NCI-H2171 (cell line): ENCODE results near the gene ZNF516.
"Not testable (repeated sequence)": the region's sequence is repeated elsewhere in the genome, so short reads cannot be mapped to it uniquely, and the experiment has no call there.

Experiments used
- DNase-seq: peaks from one replicate; lab custom pipeline; 2025; lab: John Stamatoyannopoulos, UW

The ZNF516 gene

DNA sequence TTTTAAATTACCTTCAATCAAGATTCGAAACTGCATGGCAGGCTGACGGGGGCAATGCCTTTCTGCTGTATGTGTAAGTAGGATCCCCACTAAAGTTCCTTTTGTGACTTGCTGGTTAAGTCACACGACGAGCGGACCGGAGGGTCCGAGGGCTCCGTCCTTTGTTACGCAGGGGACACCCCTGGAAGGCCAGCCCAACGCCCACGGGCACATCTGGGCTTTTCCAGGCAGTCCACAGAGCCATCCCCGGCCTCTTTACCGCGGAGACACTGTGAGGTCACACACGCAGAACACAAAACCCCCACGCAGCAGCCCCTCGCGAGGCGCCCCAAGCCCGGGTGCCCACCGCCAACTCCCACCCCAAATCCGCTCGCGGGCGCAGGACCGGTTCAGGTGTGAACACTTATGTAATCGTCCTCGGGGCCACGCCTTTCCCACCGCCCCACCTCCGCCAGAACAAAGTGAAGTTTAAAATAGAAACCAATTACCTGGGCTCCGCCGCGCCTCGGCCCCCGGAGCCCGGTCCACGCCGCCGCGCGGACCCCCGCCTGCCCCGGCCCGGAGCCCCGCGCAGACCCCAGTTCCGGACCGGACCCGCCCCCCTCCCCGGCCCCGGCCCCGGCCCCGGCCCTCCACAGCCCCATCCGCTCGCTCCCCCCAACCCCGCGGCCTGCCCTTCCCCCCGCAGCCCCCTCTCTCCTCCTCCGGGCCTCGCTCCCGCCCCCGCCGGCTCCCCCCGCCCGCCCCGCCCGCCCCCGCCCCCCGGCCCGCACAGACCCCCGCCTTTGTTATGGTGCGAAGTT, 4.2 kb downstream of the ZNF516 start:
- DNase-seq: peak; percentile 12

DNA sequence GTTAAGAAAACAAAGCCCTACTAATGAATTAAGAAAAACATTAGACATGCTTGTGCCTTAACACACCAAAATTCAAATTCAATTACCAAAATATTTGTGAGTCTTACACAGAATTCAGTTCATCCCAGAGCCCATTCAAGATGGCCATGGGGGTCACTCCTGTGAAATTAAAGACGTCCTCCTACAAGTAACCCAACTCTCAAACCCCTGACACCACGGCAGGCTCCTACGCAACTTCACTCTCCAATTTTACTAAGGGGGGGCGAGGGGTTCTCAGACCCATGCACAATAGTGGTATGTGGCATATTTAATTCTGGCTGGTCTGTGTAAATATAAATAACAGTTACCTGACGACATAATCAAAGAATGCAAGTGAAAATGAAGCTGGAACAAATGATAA, 5.0 kb downstream of the ZNF516 start:
- DNase-seq: no peak

DNA sequence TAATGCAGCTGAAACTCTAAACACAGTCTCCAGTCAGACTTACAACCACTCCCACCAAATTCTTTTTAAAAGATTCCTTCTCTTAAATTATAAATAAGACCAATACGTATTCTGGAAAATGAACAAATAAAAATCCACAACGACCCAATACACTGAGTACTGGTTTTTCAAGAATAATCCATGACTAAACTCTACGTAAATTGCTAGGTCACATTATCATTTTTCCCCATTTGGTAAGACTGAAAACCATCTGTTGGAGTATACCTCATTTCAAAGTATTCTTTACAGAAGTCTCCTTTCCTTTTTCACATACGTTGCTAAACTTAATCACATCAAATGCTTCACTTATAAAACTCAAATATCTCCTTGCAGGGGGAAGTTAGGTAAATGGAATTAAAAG, 6.0 kb downstream of the ZNF516 start:
- DNase-seq: no peak

DNA sequence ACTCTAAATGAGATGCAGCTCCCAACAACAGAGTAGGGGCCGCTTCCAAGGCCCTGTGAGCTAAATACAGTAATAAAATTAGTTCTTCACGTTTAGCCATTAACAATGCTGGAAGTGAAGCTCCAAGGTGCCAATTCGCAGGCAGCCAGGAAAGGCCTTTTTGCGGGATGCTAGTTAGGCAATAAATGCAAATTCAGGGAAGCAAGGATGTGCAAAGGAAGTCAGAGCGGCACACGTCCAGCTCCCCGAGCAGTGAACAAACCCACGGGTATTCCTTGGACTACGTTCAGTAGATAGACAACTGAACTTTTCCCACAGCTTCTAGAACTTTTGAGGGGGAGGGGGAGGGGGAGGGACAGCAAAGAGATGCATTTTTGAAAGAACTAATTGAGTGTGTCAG, 6.9 kb downstream of the ZNF516 start:
- DNase-seq: no peak

DNA sequence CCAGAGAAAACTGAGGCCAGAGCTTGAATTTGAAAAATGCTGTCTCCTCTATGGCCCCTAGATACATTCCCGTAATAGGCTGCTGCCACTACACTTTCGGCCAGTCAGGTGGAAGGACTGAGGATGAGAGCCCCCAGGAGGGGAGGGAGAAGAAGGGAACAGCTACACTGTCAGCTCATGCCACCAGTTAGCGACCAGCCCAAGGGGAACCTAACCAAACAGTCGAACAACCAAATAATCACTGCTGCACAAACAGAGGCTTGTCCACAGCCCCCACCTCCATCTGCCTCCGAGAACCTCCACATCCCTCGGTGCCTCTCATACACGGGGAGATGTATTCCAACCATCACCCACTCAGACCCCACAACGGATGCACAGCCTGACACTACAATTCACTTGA, 7.3 kb downstream of the ZNF516 start:
- DNase-seq: no peak

DNA sequence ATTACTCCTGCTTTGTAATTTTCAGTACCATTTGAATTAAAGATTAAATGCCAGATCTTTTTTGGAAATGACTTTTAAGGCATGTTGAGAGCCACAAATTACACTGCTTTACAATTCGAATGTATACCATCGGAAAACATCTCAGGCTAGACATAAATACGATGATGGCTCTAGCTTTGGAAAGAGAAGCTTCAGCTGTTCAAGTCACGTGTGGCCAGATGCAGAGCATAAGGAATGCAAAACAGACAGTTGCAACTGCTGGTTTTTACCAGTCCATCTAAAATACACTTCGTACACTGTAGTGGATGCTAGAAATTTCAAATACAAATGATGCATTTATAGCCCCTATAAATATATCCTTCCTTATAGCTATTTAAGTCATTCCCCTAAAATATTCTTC, 8.0 kb downstream of the ZNF516 start:
- DNase-seq: no peak

DNA sequence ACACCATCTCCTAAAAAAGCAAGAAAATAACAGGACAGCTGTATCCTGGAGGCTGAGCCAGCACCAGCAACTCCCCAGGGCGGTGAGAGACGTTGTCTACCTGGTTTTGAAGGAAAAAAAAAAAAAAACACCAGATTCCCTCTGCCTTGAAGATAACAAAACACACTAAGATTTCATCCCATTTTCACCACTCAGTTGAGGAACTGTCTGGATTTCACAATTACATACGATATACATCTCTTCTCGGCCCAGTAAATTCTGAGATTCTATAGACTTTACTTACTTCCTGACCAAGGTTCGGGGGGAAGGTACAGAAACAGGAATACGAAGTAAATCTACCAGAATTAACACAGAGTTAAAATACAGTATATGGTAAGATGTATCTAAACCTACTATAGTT, 8.5 kb downstream of the ZNF516 start:
- peak; percentile 50 for DNase-seq

DNA sequence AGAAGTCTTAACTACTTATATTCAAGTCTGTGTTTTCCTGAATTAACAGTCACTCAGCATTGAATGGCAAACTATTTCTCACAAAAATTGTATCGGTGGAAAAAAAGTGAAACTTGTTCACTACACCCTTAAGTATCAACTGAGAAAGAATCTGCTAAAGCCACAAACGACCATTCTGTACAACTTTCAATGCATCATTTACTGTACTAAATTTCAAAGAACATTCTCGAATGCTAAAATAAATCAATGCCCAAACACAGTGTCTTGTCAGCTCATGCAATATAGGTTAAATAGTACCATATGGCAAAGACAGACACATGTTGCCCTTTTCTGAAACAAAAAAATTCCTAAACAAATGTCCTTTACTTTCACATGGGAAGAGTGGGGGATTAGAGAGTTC, 9.0 kb downstream of the ZNF516 start:
- no peak for DNase-seq

DNA sequence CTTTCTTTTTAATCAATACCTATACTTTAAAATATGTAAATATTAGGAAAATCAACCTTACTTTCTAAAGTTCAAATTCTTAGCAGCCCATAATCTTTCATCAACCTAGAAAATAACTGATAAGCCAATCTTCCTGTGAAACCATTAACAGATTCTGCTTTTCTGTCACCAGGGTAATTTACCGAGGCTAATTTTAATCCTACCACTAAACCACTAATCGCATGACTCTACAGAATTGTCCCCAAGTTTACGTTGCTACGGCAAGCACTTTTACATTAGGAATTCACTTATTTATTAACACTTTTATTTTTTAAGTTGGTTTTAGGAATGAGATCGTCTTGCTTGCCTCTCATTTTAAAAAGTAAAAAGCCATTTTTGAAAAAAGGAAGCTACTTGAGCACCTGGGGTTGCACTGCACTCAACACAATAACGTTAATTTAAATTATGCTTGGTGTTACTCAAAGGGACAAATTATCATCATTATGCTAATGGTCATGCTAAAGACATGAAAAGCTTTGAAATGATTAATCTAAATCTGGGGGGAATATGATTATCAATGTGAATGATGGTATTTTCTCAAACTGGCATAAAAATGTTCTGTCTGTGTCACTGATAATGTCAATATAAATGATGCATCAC, 10.2 kb downstream of the ZNF516 start:
- DNase-seq: no peak

DNA sequence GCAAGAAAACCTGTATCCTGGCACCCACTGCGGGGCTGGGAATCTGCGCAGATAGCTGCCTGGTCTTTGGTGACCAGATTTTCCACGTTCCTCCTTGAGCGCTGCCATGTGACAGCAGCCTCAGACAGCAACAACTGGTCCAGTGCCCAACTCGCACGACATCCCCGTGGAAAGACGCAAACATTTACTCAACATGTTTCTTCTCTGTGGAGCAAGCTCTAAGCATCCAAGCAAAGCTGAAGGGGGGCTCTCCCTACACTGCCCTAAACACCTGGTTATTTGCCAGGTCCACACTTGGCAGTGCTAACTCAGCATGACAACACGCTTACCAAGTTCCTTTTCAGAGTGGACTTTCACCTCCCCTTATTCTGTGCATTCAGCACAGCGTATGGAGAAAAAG, 11.3 kb downstream of the ZNF516 start:
- DNase-seq: no peak

DNA sequence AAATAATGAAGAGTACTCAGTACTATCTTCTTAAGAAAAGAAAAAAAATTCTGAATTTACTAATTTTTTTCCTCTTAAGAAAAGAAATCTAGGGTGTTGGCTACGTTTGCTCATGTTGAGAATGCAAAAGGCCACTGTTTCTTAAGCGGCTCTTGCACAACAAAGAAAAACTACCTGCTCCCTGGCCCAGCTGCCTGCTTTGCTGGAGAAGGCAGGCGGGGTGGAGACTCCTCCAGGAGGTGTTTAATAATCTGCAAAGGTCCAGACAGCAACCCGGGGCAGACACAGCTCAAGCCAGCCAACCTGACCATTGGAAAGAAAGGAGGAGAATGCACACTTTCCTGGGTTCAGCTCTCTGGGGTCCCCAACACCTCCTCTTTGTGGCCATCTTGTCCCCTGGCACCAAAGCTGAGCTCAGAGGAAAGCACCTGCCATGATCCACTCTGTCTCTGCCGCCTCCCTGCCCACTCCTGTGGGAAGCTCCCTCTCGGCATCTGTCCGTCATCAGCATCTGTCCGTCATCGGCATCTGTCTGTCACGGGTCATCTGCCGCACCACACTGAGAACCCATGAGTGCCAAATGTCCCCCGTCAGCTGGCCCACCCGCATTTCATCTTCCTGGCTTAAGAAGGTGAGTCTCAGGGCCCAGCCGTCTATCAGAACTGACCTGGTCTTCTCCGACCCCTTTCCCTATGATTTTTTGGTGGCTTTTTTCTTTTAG, 11.9 kb downstream of the ZNF516 start:
- DNase-seq: no peak

DNA sequence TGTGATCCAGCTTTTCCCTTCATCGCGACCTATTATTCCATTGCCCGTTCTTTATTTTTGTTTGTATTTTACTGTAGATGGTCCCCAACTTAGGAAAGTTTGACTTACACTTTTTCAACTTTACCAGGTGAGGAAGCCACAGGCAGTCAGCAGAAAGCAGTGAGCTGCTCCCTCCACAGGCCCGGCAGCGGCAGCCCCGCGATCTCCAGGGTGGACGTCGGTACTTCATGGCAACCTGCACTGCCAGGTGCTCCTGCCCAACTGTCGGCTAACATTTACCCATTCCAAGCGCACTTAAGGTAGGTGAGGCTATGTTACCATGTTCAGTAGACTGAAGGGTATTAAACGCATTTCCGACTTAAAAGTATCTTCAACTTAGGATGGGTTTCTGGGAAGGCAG, 12.8 kb downstream of the ZNF516 start:
- no peak for DNase-seq

DNA sequence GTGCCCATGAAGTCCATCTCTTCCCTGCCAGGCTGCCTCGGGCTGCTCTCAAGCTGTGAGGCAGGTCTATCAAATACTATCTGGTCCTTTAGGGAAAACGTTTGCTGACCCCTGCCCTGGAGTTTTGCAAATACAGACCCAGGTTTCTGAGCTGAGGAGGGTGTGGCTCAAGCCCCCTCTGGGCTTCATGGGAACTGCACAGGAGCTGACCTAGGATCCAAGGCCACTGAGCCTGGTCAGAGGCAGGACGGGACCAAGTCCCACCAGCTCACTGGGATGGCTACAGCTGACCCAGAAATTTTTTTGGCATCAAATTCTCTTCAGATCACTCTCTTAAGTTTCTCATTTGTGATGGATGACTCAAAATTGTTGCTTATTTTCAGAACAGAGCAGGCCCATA, 14.1 kb downstream of the ZNF516 start:
- no peak for DNase-seq

DNA sequence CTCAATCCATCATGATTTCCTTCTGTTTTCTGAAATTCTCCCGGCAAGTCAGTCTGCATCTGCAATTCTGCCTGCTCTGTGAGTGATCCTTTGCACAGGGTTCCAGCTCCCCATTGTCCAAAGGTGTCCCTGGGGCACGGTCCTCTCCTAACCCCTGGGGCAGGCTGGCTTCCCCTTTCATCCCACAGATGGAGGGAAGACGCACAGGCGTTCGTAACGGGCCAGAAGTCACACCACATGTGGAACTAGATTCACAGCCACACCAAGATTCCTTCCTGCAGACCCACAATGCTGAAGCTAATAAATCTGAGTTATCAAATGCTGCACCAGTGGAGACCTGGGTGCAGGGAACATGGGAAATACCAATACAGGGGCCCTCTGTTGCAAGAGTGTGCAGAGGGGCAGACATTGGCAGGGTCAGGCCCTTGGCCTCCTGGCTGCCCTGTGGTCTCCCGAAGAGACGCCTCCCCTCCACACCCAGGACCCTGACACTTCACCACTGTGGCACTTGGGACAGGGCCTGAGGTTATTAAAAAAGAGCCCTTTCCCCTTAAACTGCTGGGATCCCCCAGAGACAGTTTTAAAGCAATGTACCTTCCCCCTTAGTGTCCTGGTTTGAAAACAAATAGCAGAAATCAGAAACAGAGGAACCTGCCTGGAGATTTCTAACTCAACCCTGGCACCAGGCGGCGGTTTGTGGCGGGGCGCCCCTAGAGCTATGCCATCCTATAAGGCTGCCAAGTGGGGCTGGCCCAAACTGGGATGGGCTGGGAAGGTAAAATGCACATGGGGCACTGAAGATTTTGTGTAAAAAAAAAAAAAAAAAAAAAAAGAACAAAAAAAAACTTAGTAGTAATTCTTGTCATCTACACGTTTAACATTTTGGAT, 15.4 kb downstream of the ZNF516 start:
- no peak for DNase-seq

DNA sequence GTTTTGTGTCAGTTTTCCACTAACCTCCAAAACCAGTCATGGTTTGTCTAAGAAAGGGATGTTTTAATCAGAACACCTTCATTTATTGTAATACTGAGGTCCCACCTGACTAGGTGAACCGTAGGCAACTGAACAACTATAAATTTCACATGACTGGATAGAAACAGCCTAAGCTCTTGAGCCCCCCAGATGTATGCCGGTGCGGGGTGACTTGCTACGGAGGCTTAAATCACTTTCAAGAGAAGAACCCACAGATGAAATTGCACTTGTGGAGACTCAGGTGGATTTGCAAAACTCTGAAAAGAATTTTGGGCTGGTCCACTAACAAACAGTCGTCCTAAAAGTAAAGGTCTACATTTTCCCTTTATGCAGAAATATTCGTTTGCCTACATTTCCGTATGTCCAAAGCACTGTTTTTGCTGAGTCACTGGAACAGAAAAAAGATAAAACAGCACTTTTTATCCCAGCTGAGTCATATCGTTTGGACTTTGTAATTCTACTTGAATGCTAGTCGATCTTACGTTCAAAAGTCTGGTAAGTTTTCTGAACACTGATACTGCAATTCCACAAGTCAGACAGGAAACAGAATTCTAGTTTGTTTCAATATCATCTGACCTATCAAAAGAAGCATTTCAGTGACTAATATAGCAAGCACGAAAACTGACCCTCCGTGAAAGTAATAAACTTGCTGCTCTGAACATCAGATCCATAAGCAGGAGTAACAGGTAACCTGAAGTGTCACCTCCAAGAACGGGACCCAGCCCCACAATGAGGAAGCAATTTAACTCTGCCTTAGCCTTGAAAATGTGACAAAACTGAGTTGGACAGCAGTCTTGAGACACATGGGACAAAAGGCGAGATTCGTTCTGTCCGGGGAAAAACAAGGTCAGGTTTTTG, 18.1 kb downstream of the ZNF516 start:
- DNase-seq: no peak

DNA sequence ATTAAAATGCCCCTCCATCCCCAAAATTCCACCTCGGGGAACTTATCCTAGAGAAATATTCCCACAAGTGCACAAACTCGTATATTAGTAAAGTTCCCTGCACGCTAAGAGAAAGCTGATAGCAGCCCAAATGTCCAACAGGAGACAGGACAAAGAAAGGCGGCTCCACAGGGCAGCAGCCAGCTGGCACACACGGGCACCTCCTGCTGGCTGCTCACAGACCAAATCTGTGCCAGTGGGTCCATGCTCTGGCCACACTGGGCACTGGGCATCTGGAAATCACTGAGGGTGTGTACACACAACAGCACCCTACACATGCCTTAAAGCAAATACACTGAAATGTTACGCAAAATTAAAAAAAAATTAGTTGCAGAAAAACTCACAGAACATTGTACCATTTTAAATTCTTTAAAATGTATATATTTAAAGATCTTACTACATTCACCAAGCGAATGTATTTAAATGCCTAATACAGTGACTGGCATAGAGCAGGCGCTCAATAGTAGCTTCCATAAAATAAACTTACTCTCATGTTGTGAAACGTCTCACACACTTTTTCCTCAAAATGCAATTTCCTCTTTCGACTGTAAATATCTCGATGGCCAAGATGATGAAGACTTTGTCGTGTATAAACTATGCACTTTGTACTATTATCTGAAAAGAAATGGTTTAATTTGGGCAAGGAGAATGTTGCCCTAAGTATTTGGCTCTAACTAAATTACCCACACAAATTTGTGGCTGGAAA, 19.4 kb downstream of the ZNF516 start:
- no peak for DNase-seq

DNA sequence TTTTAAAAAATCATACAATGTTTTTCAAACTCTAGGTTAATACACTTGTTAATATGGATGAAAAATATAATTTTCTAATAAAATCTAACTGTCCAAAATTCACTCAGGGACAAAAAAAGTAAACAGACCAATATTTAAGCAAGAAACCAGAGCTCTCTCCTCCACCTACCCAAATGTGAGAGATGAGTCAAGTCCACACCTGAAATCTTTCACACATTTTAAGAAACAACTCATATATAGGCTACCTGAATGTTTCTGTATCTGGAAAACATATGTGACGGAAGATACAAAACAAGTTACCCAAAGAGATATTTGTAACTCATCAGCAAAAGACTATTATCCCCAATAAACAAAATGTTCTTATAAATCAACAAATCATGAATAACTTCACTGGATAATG, 20.2 kb downstream of the ZNF516 start:
- DNase-seq: no peak

DNA sequence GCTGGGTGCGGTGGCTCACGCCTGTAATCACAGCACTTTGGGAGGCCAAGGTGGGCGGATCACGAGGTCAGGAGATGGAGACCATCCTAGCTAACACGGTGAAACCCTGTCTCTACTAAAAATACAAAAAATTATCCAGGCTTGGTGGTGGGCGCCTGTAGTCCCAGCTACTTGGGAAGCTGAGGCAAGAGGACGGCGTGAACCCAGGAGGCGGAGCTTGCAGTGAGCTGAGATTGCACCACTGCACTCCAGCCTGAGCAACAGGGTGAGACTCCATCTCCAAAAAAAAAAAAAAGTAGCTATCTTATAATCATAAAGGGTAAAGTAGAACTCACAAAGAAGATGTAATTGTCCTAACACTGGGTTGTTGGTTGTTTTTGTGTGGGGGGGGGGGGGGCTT, 21.5 kb downstream of the ZNF516 start:
- not testable (repeated sequence) for DNase-seq

DNA sequence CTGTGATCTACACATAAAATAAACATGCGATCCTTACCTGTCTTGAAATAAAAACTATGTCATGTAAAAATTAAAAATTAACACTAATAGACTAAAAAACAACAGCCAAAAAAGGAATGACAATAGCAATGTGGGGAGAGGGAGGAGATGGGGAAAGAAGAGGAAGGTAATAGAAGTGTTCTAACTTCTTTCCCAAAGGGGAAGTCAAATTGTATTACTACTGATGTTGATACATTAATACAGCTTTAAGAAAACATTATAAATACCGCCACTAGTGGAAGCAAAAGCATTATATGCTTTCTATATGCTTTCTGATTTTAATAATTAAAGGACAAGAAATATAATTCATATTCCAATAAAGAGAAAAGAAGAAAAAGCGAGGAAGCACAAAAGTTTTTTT, 22.2 kb downstream of the ZNF516 start:
- no peak for DNase-seq

DNA sequence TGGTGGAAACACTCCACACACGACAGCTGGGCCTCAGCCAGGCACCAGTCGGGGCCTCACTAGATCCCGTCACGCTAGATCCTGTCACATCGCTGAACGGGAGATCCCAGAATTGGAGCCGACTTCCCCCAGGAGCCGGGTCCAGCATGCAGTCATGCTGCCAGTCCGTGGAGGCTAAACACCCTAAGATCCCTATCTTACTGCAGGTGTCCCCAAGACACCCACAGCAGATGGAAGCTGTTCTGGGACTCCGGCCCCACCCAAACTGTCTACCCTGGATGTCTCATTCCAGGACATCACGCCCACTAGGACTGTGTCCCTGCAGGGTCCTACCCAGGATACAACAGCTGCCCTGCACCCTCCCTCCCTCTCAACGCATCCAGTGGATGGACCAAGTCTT, 23.4 kb downstream of the ZNF516 start:
- DNase-seq: no peak
